Gastrocnemius medialis (tissue), 4 donors: ENCODE measurements around the gene CFAP161. TPM values are rescaled to one million over a fixed set of nuclear protein-coding genes. Genes with fewer than 3 reads are reported as not detected.
"Not testable (repeated sequence)": the region's sequence is repeated elsewhere in the genome, so short reads cannot be mapped to it uniquely, and the experiment has no call there.

Experiments
- ATAC-seq, 2 donors: fragments of 150-250 bp; one replicate each; pipeline ENCODE4 v1.9.1; 2016
- DNase-seq, 2 donors: peaks; one replicate each; pipeline ENCODE4 v3.0.0-alpha.2; 2019
- H3K27ac ChIP-seq, 4 donors: fragments of 200-600 bp; sonication (generic); 1 replicate in 1 of 4; 2 replicates in 3 of 4; pipeline ENCODE4 v1.5.1; 2016 to 2018; ENCODE audit warnings: mild to moderate bottlenecking in 2 of 4, moderate library complexity in 1 of 4
- H3K27me3 ChIP-seq, 3 donors: fragments of 200-600 bp; sonication (generic) in 2 of 3; 1 replicate in 1 of 3; 2 replicates in 2 of 3; pipeline versions ENCODE4 v1.5.1 to v1.6.0; 2016 to 2019; ENCODE audit warnings: mild to moderate bottlenecking in 1 of 3, moderate library complexity in 1 of 3
- H3K36me3 ChIP-seq, 2 donors: fragments of 200-600 bp; sonication (generic) in 1 of 2; one replicate each; pipeline ENCODE4 v1.5.1; 2017 to 2018
- H3K4me1 ChIP-seq, 2 donors: fragments of 200-600 bp; sonication (generic) in 1 of 2; one replicate each; pipeline ENCODE4 v1.5.1; 2016 to 2017; ENCODE audit warnings: mild to moderate bottlenecking in 2 of 2
- H3K4me3 ChIP-seq, 4 donors: fragments of 200-600 bp; sonication (generic) in 3 of 4; 1 replicate in 1 of 4; 2 replicates in 3 of 4; pipeline ENCODE4 v1.5.1; 2016 to 2019; ENCODE audit warnings: mild to moderate bottlenecking in 2 of 4
- H3K9me3 ChIP-seq, 3 donors: fragments of 200-600 bp; sonication (generic) in 2 of 3; 1 replicate in 1 of 3; 2 replicates in 2 of 3; pipeline ENCODE4 v1.5.1; 2016 to 2019
- POLR2A ChIP-seq, 2 donors: fragments of 450-650 bp; IDR thresholded peaks; one replicate each; pipeline ENCODE4 v1.6.1; 2017; ENCODE audit warnings: antibody characterized with exemption in 2 of 2, mild to moderate bottlenecking in 2 of 2, moderate library complexity in 2 of 2
- in situ Hi-C, 4 donors: fragments of 200-750 bp; cut with MboI; loops; one replicate each; pipeline versions ENCODE4 v1.15.0 to v1.8.0; 2017; ENCODE audit warnings: low sequenced_read_pairs in 4 of 4
- intact Hi-C: fragments of 100-400 bp; cut with DNase I; formaldehyde crosslinking; loops from one replicate; pipeline ENCODE4 v1.15.1; 2023; ENCODE audit warnings: low total_unique reads
- total RNA-seq, 4 donors: library from RNA; depleted of rRNA; stranded (reverse); fragments of >200 nt; gene quantifications; one replicate each; pipeline versions ENCODE4 v1.1.0 to v1.2.3, GENCODE V29; 2016
- TF ChIP-seq, protein P1 (sequence below), 5 experiments: fragments of 450-650 bp in 3 of 5; fragments of 200-600 bp in 2 of 5; sonication (generic) in 2 of 5; IDR thresholded peaks in 4 of 5; conservative IDR thresholded peaks in 1 of 5; 1 replicate in 4 of 5; 2 replicates in 1 of 5; pipeline ENCODE4 v1.5.1; 2016 to 2019; ENCODE audit warnings: antibody characterized with exemption in 5 of 5, mild to moderate bottlenecking in 3 of 5, moderate library complexity in 3 of 5

CFAP161 gene
- total RNA-seq, 4 donors from 2014 or later = not detected

DNA sequence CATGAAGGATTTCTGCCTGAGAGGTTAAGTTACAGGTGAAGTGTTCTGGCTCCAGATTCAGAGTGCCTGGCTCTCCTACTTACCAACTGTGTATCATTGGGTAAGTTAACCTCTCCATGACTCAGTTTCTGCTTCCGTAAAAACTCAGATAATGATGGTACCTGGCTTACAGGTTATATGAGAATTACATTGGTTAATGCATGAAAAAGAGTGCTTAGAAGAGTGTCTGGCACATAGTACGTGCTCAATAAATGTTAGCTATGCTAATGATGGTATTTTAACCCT lies 23.8 kb downstream of the CFAP161 start:
- intact Hi-C loops (no loop called here), in situ Hi-C loops (loop anchor here in 2 of 4 donors (5.0 kb wide), 2 partner anchors 104 to 109 kb away; no protein-coding TSS in a partner anchor)
- Histone ChIP-seq H3K4me3 (no peak overlapping the region), H3K27me3 (no peaks in the 10 kb centered on the region), H3K4me1 (peaks cover 4 to 8% of the 10 kb centered on the region in 2 donors), H3K27ac (no peak overlapping the region), H3K36me3 (no peaks in the 10 kb centered on the region), H3K9me3 (no peaks in the 10 kb centered on the region)
- no peak for DNase-seq
- TF ChIP-seq POLR2A (IDR thresholded peaks at IDR 0.05) = no peak
- TF ChIP-seq, protein P1, sequence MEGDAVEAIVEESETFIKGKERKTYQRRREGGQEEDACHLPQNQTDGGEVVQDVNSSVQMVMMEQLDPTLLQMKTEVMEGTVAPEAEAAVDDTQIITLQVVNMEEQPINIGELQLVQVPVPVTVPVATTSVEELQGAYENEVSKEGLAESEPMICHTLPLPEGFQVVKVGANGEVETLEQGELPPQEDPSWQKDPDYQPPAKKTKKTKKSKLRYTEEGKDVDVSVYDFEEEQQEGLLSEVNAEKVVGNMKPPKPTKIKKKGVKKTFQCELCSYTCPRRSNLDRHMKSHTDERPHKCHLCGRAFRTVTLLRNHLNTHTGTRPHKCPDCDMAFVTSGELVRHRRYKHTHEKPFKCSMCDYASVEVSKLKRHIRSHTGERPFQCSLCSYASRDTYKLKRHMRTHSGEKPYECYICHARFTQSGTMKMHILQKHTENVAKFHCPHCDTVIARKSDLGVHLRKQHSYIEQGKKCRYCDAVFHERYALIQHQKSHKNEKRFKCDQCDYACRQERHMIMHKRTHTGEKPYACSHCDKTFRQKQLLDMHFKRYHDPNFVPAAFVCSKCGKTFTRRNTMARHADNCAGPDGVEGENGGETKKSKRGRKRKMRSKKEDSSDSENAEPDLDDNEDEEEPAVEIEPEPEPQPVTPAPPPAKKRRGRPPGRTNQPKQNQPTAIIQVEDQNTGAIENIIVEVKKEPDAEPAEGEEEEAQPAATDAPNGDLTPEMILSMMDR (IDR thresholded peaks at IDR 0.05 in 4 of 5, conservative IDR thresholded peaks at IDR 0.05 in 1 of 5) = no peak
- no peak for ATAC-seq

DNA sequence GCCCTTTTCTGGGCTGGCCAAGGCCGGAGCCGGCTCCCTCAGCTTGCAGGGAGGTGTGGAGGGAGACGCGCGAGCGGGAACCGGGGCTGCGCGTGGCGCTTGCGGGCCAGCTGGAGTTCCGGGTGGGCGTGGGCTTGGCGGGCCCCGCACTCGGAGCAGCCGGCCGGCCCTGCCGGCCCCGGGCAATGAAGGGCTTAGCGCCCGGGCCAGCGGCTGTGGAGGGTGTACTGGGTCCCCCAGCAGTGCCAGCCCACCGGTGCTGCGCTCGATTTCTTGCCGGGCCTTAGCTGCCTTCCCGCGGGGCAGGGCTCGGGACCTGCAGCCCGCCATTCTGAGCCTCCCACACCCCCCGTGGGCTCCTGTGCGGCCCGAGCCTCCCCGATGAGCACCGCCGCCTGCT lies 24.5 kb downstream of the CFAP161 start:
- DNase-seq, H3K36me3 ChIP-seq, H3K27me3 ChIP-seq, H3K4me3 ChIP-seq, H3K4me1 ChIP-seq, intact Hi-C loops, ATAC-seq, H3K9me3 ChIP-seq, H3K27ac ChIP-seq: not testable (repeated sequence)
- in situ Hi-C loops = loop anchor here in 2 of 4 donors (5.0 kb wide), 2 partner anchors 104 to 109 kb away; no protein-coding TSS in a partner anchor

DNA sequence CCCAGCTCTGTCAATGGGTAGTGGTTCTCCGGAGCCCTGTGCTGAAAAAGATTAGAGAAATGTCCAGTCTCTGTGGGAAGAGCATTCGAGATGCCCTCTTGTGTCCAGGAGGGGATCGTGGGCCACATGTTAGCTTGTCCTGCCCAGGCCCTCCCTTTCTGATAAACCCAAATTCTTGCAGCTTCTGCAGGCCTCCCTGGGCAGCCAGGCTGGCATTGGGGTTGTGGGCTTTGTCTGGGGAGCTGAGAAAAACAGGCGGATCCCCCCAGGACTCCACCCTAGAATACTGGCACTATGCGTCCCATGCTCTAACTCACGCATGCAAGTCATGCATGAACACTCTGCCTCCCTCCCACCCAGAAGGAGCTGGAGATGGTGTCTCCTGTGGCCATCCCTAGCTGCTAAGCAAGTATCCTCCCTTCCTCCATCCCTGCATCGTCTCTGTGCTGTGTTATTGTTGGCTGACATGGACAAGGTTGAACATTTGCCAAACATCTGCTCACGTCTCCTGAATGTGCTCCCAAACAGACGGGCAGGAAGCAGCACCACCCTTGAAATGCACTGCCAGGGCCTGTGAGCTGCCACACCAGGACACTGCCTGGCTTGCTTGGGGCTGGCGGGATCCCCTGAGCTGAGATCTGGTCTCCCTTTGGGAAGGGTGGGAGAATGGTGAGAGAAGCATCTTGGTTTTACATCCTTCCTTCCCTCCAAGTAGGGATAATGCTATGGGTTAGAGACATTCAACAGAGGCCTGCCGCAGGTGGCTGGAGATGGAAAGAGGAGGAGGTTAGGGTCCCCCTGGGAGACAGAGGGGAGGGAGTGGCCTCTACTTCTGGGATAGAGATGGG lies 26.5 kb downstream of the CFAP161 start:
- Histone ChIP-seq H3K36me3 (no peaks in the 10 kb centered on the region), H3K4me1 (peaks cover 4 to 8% of the 10 kb centered on the region in 2 donors), H3K9me3 (no peaks in the 10 kb centered on the region), H3K27ac (peak overlapping the region; percentile 16 to 71 (median 41)), H3K4me3 (no peak overlapping the region), H3K27me3 (no peaks in the 10 kb centered on the region)
- intact Hi-C loops = no loop called here
- ATAC-seq (peak; percentile 77 to 87), DNase-seq (peak; percentile 19 to 61)
- TF ChIP-seq, protein P1 (IDR thresholded peaks at IDR 0.05 in 4 of 5, conservative IDR thresholded peaks at IDR 0.05 in 1 of 5) = no peak
- in situ Hi-C loops = no loop called here

DNA sequence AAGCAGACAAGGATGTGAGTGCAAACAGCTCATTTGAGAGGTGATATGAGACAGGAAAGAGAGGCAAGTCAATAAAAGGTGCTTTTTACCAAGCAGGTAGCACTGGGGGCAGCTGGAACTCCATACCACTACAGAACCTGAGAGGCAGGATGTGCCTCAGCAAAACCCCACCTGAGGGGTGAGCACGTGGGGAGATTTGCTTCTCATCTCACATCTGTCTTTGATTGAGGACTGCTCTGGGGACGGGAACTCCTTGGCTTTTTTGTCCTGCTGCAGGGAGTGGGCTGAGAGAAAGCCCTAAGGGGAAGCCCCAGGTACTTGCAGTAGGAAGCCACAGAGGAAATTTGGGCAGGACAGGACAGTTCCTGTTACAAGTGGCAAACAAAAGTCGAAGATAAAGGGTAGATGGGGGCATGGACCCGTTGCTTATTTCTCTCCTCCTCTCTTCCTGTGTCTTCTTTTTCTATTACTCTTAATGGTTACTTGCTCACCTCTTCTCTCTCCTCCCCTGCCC lies 27.1 kb downstream of the CFAP161 start:
- intact Hi-C loops (no loop called here), in situ Hi-C loops (no loop called here)
- Histone ChIP-seq H3K36me3 (no peaks in the 10 kb centered on the region), H3K27ac (peak overlapping the region; percentile 15 to 71 (median 33)), H3K4me1 (peaks cover 4 to 8% of the 10 kb centered on the region in 2 donors), H3K27me3 (no peaks in the 10 kb centered on the region), H3K9me3 (no peaks in the 10 kb centered on the region), H3K4me3 (no peak overlapping the region)
- DNase-seq (no peak), ATAC-seq (no peak)
- no peak for TF ChIP-seq POLR2A (IDR thresholded peaks at IDR 0.05)
- TF ChIP-seq, protein P1 (IDR thresholded peaks at IDR 0.05 in 4 of 5, conservative IDR thresholded peaks at IDR 0.05 in 1 of 5) = no peak

DNA sequence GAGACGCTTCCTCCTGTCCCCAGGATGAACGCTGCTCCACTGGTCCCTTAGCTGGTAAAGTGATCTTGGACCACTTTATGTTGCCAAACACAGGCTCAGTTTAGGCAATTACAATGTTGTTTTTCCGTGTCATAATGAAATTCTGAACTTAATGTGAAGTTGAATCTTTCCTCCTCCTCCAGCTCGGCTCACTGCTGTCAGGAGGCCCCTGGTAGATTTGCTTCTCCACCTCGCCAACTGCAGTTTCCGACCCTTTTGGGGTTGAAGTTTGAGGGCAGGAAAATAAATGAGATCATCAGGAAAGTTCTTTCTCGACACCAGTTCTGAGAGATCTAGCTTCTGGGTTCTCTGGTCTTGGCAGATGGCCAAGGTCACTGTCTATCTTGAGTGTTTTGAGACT lies 27.8 kb downstream of the CFAP161 start:
- Histone ChIP-seq H3K36me3 (no peaks in the 10 kb centered on the region), H3K27me3 (no peaks in the 10 kb centered on the region), H3K4me1 (peaks cover 4 to 8% of the 10 kb centered on the region in 2 donors), H3K4me3 (no peak overlapping the region), H3K27ac (peak overlapping the region in 2 of 4 donors; percentile 50 to 71), H3K9me3 (no peaks in the 10 kb centered on the region)
- intact Hi-C loops (no loop called here), in situ Hi-C loops (no loop called here)
- no peak for DNase-seq
- ATAC-seq = no peak
- TF ChIP-seq, protein P1 (IDR thresholded peaks at IDR 0.05 in 4 of 5, conservative IDR thresholded peaks at IDR 0.05 in 1 of 5) = no peak
- TF ChIP-seq POLR2A (IDR thresholded peaks at IDR 0.05) = no peak
